Stimulated activated CD8-positive, alpha-beta memory T cell treated with anti-CD3 and anti-CD28 coated beads, Interleukin-12 subunit alpha, Interleukin-12 subunit beta, amount 100 ng/mL, for 4 hours (primary cell): ENCODE measurements around the gene ANKRD34C.
"Not testable (repeated sequence)": the region's sequence is repeated elsewhere in the genome, so short reads cannot be mapped to it uniquely, and the experiment has no call there.

Experiments
- DNase-seq: peaks from one replicate; pipeline ENCODE4 v3.0.0-alpha.2; 2020; ENCODE audit warnings: low read depth

The ANKRD34C gene

GRCh38 chr15:79311901-79312553 lies 29.5 kb downstream of the ANKRD34C start:
- DNase-seq, result no peak

- DNase-seq, result no peak
Measured at GRCh38 chr15:79314186-79314585, 31.7 kb downstream of the ANKRD34C start.

GRCh38 chr15:79314811-79315210 lies 32.3 kb downstream of the ANKRD34C start:
- DNase-seq, result no peak

GRCh38 chr15:79315623-79316328 lies 33.3 kb downstream of the ANKRD34C start:
- no peak for DNase-seq

- no peak for DNase-seq
Measured at GRCh38 chr15:79316864-79317263, 34.3 kb downstream of the ANKRD34C start.

GRCh38 chr15:79319973-79320372 lies 37.5 kb downstream of the ANKRD34C start:
- DNase-seq, result not testable (repeated sequence)

- no peak for DNase-seq
Measured at GRCh38 chr15:79321876-79322275, 39.4 kb downstream of the ANKRD34C start.

GRCh38 chr15:79322306-79322705 lies 39.8 kb downstream of the ANKRD34C start:
- DNase-seq, result no peak

GRCh38 chr15:79322945-79323344 lies 40.4 kb downstream of the ANKRD34C start:
- no peak for DNase-seq

- DNase-seq, result no peak
Measured at GRCh38 chr15:79329171-79329611, 46.7 kb downstream of the ANKRD34C start.
